NT2/D1 (cell line): ENCODE results near the gene FAM133A.

Experiments
- SUZ12 ChIP-seq: IDR thresholded peaks from 2 replicates; pipeline ENCODE4 v1.6.1; 2011; ENCODE audit not compliant: insufficient read length, insufficient read depth; ENCODE audit errors: extremely low read depth
- YY1 ChIP-seq: IDR thresholded peaks from 2 replicates; pipeline ENCODE4 v1.6.1; 2011; ENCODE audit not compliant: insufficient read length, insufficient read depth
- ZNF274 ChIP-seq: IDR thresholded peaks from 2 replicates; pipeline ENCODE4 v1.6.1; 2011; ENCODE audit warnings: mild to moderate bottlenecking, low read depth, low read length

DNA sequence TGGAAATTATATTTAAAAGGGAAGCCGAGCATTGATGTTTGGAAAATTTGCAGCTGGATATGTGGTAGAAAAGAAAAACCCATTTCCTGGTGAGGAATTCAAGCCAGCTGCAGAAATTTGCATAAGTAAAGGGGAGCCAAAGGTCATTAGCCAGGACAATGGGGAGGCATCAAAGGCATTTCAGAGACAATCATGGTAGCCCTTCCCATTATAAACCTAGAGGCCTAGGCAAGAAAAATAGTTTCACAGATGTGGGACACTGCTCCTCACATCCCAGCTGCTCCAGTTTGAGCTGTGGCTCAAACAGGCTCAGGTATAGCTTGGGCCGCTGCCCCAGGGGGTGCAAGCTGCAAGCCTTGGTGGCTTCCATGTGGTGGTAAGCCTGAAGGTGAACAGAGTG lies 36.4 kb upstream of the FAM133A start:
- TF ChIP-seq ZNF274: no peak
- TF ChIP-seq YY1: no peak
- TF ChIP-seq SUZ12: no peak
